ENCODE measurements around the gene CHMP4A. TPM values are rescaled to one million over a fixed set of nuclear protein-coding genes. Genes with fewer than 3 reads are reported as not detected.

Gene CHMP4A
- total and polyA plus RNA-seq, 9 of the 15 experiments (the other 6 are each of a cell fraction or from before 2014, with no cell fraction given) = 28.8 to 104 (median 52.7) TPM

GRCh38 chr14:24190416-24190815 lies 22.9 kb downstream of the CHMP4A start:
- Histone ChIP-seq H3K79me2 (ENCODE audit: control insufficient read depth, insufficient read depth, low read length) (peaks cover 39% of the 10 kb centered on the region), H2AFZ (ENCODE audit: low read depth, low read length) (no peak overlapping the region), H3K27ac (ENCODE audit: extremely low read depth, low read depth, low read length) (no peak overlapping the region), H3K36me3 (ENCODE audit: control insufficient read depth, insufficient read depth, low read length) (peaks cover 56% of the 10 kb centered on the region; the same call in 2 of the 3 replicates), H3K27me3 (ENCODE audit: control insufficient read depth in 2 of 2, insufficient read depth in 2 of 2, low read length in 2 of 2) (no peaks in the 10 kb centered on the region), H4K20me1 (replicated peaks; ENCODE audit: control insufficient read depth, insufficient read depth, low read length) (peaks cover 9% of the 10 kb centered on the region; the same call in 1 of the 2 replicates), H3K4me2 (ENCODE audit: insufficient read depth, low read length) (no peak overlapping the region), H3K9me3 (replicated peaks; ENCODE audit: control insufficient read depth, insufficient read depth, low read depth, low read length) (no peaks in the 10 kb centered on the region), H3K4me1 (replicated peaks in 1 of 2; ENCODE audit: control insufficient read depth in 2 of 2, insufficient read depth in 2 of 2, low read length in 2 of 2) (peaks cover 6 to 28% of the 10 kb centered on the region in 2 experiments; a peak in 3 of 5 replicates), H3K9ac (ENCODE audit: insufficient read depth in 1 of 2, low read depth in 2 of 2, low read length in 2 of 2) (peak overlapping the region in 1 of 2 experiments; percentile 26; a peak in 1 of 4 replicates), H3K9me1 (ENCODE audit: control insufficient read depth, insufficient read depth, low read length) (peaks cover 3% of the 10 kb centered on the region), H3K4me3 (no peak overlapping the region)
- FAIRE-seq = no peak
- ChIA-PET POLR2A (interaction anchor here (1.0 kb wide), 1 partner anchor 11 kb away, joined by 3 read pairs; no protein-coding TSS in a partner anchor), CTCF (ENCODE audit: low intra/inter-chr PET ratio) (no interaction called here)
- intact Hi-C loops (cut with micrococcal nuclease) (no loop called here), in situ Hi-C loops (cut with MboI) (no loop called here)
- no peak for TF ChIP-seq NCOA4 (IDR thresholded peaks at IDR 0.05; ENCODE audit: partially characterized antibody)
- no peak for TF ChIP-seq ATF7 (IDR thresholded peaks at IDR 0.05)
- no peak for TF ChIP-seq CCNT2 (IDR thresholded peaks at IDR 0.05; ENCODE audit: borderline replicate concordance, extremely low read depth, insufficient read length, low read depth, low read length)
- TF ChIP-seq POLR3G (IDR thresholded peaks at IDR 0.05; ENCODE audit: extremely low read depth, insufficient read length, insufficient replicate concordance) = no peak
- no peak for TF ChIP-seq CAMTA2 (CRISPR knock-in tag; conservative IDR thresholded peaks at IDR 0.05)
- TF ChIP-seq, protein P1, sequence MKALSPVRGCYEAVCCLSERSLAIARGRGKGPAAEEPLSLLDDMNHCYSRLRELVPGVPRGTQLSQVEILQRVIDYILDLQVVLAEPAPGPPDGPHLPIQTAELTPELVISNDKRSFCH (CRISPR knock-in tag; IDR thresholded peaks at IDR 0.05) = no peak
- TF ChIP-seq, protein P1 (tag; IDR thresholded peaks at IDR 0.05) = no peak
- no peak for TF ChIP-seq CBX2 (IDR thresholded peaks at IDR 0.05; ENCODE audit: insufficient read depth, low read length, poor library complexity, severe bottlenecking)
- TF ChIP-seq, protein P2, sequence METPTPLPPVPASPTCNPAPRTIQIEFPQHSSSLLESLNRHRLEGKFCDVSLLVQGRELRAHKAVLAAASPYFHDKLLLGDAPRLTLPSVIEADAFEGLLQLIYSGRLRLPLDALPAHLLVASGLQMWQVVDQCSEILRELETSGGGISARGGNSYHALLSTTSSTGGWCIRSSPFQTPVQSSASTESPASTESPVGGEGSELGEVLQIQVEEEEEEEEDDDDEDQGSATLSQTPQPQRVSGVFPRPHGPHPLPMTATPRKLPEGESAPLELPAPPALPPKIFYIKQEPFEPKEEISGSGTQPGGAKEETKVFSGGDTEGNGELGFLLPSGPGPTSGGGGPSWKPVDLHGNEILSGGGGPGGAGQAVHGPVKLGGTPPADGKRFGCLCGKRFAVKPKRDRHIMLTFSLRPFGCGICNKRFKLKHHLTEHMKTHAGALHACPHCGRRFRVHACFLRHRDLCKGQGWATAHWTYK (CRISPR knock-in tag; IDR thresholded peaks at IDR 0.05) = no peak
- no peak for TF ChIP-seq ZNF354B (CRISPR knock-in tag; IDR thresholded peaks at IDR 0.05)
- TF ChIP-seq YY1 (IDR thresholded peaks at IDR 0.05; ENCODE audit: borderline replicate concordance in 1 of 3, control insufficient read depth in 1 of 3, extremely low read depth in 1 of 3, insufficient read depth in 3 of 3, insufficient read length in 1 of 3, insufficient replicate concordance in 2 of 3, low read depth in 1 of 3, low read length in 2 of 3) = no peak
- TF ChIP-seq TFAP4 (CRISPR knock-in tag; IDR thresholded peaks at IDR 0.05; ENCODE audit: borderline replicate concordance) = no peak
- no peak for TF ChIP-seq ZBTB17 (CRISPR knock-in tag; IDR thresholded peaks at IDR 0.05)
- no peak for TF ChIP-seq PURB (CRISPR knock-in tag; IDR thresholded peaks at IDR 0.05; ENCODE audit: low read depth)
- BruUV-seq (replicated peaks) = no TSS peak
- no peak for ATAC-seq
- DNase-seq (ENCODE audit: extremely low read depth in 1 of 4, low spot score in 3 of 4) = no peak
- 91% methylated on average over 10 of the region's 10 CpGs for WGBS (ENCODE audit: insufficient coverage, low coverage, missing lambda C conversion rate)

All from K562 (cell line).